GM18858 (cell line): Measurements from ENCODE around the gene ZSCAN5B.

ENCODE experiments used
- ATAC-seq: cut with Tn5 transposase; IDR thresholded peaks from one replicate; pipeline ENCODE4 v1.9.1; 2021; ENCODE audit not compliant: unreplicated experiment

The ZSCAN5B gene

GRCh38 chr19:56146904-56147303 is 50.7 kb downstream of the ZSCAN5B start:
- ATAC-seq, result no peak

- ATAC-seq, result no peak
Observed at GRCh38 chr19:56145698-56146097, 51.9 kb downstream of the ZSCAN5B start.

GRCh38 chr19:56144831-56145230 is 52.8 kb downstream of the ZSCAN5B start:
- no peak for ATAC-seq

- no peak for ATAC-seq
Observed at GRCh38 chr19:56144376-56144775, 53.2 kb downstream of the ZSCAN5B start.

- no peak for ATAC-seq
Observed at GRCh38 chr19:56142897-56143434, 54.6 kb downstream of the ZSCAN5B start.

GRCh38 chr19:56142087-56142787 is 55.3 kb downstream of the ZSCAN5B start:
- no peak for ATAC-seq

GRCh38 chr19:56141417-56141993 is 56.1 kb downstream of the ZSCAN5B start:
- no peak for ATAC-seq

- ATAC-seq, result peak; percentile 79
Observed at GRCh38 chr19:56140583-56141416, 56.8 kb downstream of the ZSCAN5B start, which contains the start of gene ZNF444. TSS of gene ZNF444 (plus strand) at chr19:56141287. CDS start at chr19:56146912, 5,625 bp downstream.

GRCh38 chr19:56139847-56140582 is 57.6 kb downstream of the ZSCAN5B start:
- ATAC-seq, result no peak
